AG10803 (cell line): ENCODE results near the gene ULBP3.

Source experiments
- DNase-seq: peaks from one replicate; pipeline ENCODE4 v3.0.0; 2010; ENCODE audit warnings: low read depth
- H3K4me3 ChIP-seq: 2 replicates; pipeline ENCODE4 v1.5.1; 2011; ENCODE audit warnings: mild to moderate bottlenecking, low read length, control low read depth
- CTCF ChIP-seq: conservative IDR thresholded peaks from 2 replicates; pipeline ENCODE4 v1.5.1; 2011; ENCODE audit warnings: mild to moderate bottlenecking, low read length, control low read depth, inconsistent platforms

Gene ULBP3

GRCh38 chr6:150056916-150057315 is 12.0 kb downstream of the ULBP3 start:
- no peak for TF ChIP-seq CTCF
- DNase-seq, result no peak
- no peak overlapping the region for H3K4me3 ChIP-seq

GRCh38 chr6:150056156-150056555 is 12.8 kb downstream of the ULBP3 start:
- H3K4me3 ChIP-seq, result no peak overlapping the region
- no peak for DNase-seq
- no peak for TF ChIP-seq CTCF

- no peak for DNase-seq
- no peak for TF ChIP-seq CTCF
- H3K4me3 ChIP-seq, result no peak overlapping the region
These were observed 13.8 kb downstream of the ULBP3 start for GRCh38 chr6:150055131-150055530.

- no peak for TF ChIP-seq CTCF
- H3K4me3 ChIP-seq, result no peak overlapping the region
- DNase-seq, result no peak
These were observed 15.5 kb downstream of the ULBP3 start for GRCh38 chr6:150053450-150053849.

- no peak overlapping the region for H3K4me3 ChIP-seq
- DNase-seq, result no peak
- no peak for TF ChIP-seq CTCF
These were observed 18.1 kb downstream of the ULBP3 start for GRCh38 chr6:150050846-150051245.

- DNase-seq, result no peak
- TF ChIP-seq CTCF, result no peak
- H3K4me3 ChIP-seq, result no peak overlapping the region
These were observed 20.8 kb downstream of the ULBP3 start for GRCh38 chr6:150048099-150048498.

- no peak overlapping the region for H3K4me3 ChIP-seq
- no peak for DNase-seq
- no peak for TF ChIP-seq CTCF
These were observed 22.0 kb downstream of the ULBP3 start for GRCh38 chr6:150046943-150047342.
